GM21526 (cell line): Measurements from ENCODE around the gene ABHD6.
"Not testable (repeated sequence)": the region's sequence is repeated elsewhere in the genome, so short reads cannot be mapped to it uniquely, and the experiment has no call there.

Source experiments
- ATAC-seq: cut with Tn5 transposase; IDR thresholded peaks from one replicate; pipeline ENCODE4 v1.9.1; 2021; ENCODE audit warnings: moderate library complexity; ENCODE audit not compliant: unreplicated experiment, low FRiP score

Gene ABHD6

GRCh38 chr3:58271901-58272501, 34.4 kb downstream of the ABHD6 start:
- no peak for ATAC-seq

GRCh38 chr3:58272891-58273290, 35.3 kb downstream of the ABHD6 start:
- ATAC-seq = no peak

- not testable (repeated sequence) for ATAC-seq
Measured at GRCh38 chr3:58273362-58273761, 35.8 kb downstream of the ABHD6 start.

GRCh38 chr3:58274027-58274614, 36.5 kb downstream of the ABHD6 start:
- no peak for ATAC-seq

- no peak for ATAC-seq
Measured at GRCh38 chr3:58281069-58281468, 43.5 kb downstream of the ABHD6 start.

- no peak for ATAC-seq
Measured at GRCh38 chr3:58285334-58285733, 47.7 kb downstream of the ABHD6 start.

- no peak for ATAC-seq
Measured at GRCh38 chr3:58287354-58287753, 49.8 kb downstream of the ABHD6 start.

- ATAC-seq = no peak
Measured at GRCh38 chr3:58288011-58288728, 50.6 kb downstream of the ABHD6 start.

- ATAC-seq = not testable (repeated sequence)
Measured at GRCh38 chr3:58288964-58289613, 51.5 kb downstream of the ABHD6 start.

GRCh38 chr3:58290446-58290845, 52.9 kb downstream of the ABHD6 start:
- not testable (repeated sequence) for ATAC-seq

- ATAC-seq = no peak
Measured at GRCh38 chr3:58291671-58292338, 54.2 kb downstream of the ABHD6 start.

GRCh38 chr3:58292866-58293265, 55.3 kb downstream of the ABHD6 start:
- no peak for ATAC-seq

- ATAC-seq = no peak
Measured at GRCh38 chr3:58293516-58293915, 55.9 kb downstream of the ABHD6 start.

- no peak for ATAC-seq
Measured at GRCh38 chr3:58296269-58296668, 58.7 kb downstream of the ABHD6 start.

- no peak for ATAC-seq
Measured at GRCh38 chr3:58296843-58297242, 59.3 kb downstream of the ABHD6 start.

- ATAC-seq = no peak
Measured at GRCh38 chr3:58298190-58298589, 60.6 kb downstream of the ABHD6 start.

- no peak for ATAC-seq
Measured at GRCh38 chr3:58299075-58299474, 61.5 kb downstream of the ABHD6 start.

GRCh38 chr3:58299839-58300516, 62.4 kb downstream of the ABHD6 start:
- no peak for ATAC-seq

- ATAC-seq = peak; percentile 82
Measured at GRCh38 chr3:58305882-58306711, 68.5 kb downstream of the ABHD6 start, which contains the start of the genes HTD2 and RPP14. Gene HTD2, plus strand, starts transcription at chr3:58306520. Its CDS starts 11,094 bp downstream, at chr3:58317614. Gene RPP14, plus strand, starts transcription at chr3:58306245. Its CDS starts 4,085 bp downstream, at chr3:58310330.
